Stimulated activated CD8-positive, alpha-beta memory T cell treated with anti-CD3 and anti-CD28 coated beads, Interleukin-7, amount 100 ng/mL, for 24 hours (primary cell): Measurements from ENCODE around the gene EBF4.

Source experiments
- DNase-seq: peaks from one replicate; pipeline ENCODE4 v3.0.0-alpha.2; 2020; ENCODE audit warnings: low read depth

The EBF4 gene

GRCh38 chr20:2700913-2701620 is 8.5 kb downstream of the EBF4 start:
- no peak for DNase-seq

GRCh38 chr20:2701671-2702081 is 9.1 kb downstream of the EBF4 start:
- DNase-seq: no peak

GRCh38 chr20:2703716-2704475 is 11.3 kb downstream of the EBF4 start:
- DNase-seq: no peak

GRCh38 chr20:2705931-2706645 is 13.5 kb downstream of the EBF4 start:
- DNase-seq: no peak

GRCh38 chr20:2706688-2707352 is 14.2 kb downstream of the EBF4 start:
- DNase-seq: no peak

- DNase-seq: no peak
These were observed 14.9 kb downstream of the EBF4 start for GRCh38 chr20:2707353-2708072.

- no peak for DNase-seq
These were observed 15.5 kb downstream of the EBF4 start for GRCh38 chr20:2708073-2708415.

GRCh38 chr20:2708665-2709064 is 16.1 kb downstream of the EBF4 start:
- DNase-seq: no peak

- no peak for DNase-seq
These were observed 16.8 kb downstream of the EBF4 start for GRCh38 chr20:2709205-2709981.

- no peak for DNase-seq
These were observed 20.7 kb downstream of the EBF4 start for GRCh38 chr20:2713285-2713684.

- DNase-seq: no peak
These were observed 36.7 kb downstream of the EBF4 start for GRCh38 chr20:2729251-2729713.

- no peak for DNase-seq
These were observed 37.2 kb downstream of the EBF4 start for GRCh38 chr20:2729791-2730190.

GRCh38 chr20:2734899-2735298 is 42.3 kb downstream of the EBF4 start:
- DNase-seq: no peak

- no peak for DNase-seq
These were observed 43.9 kb downstream of the EBF4 start for GRCh38 chr20:2736441-2736840.

- no peak for DNase-seq
These were observed 45.9 kb downstream of the EBF4 start for GRCh38 chr20:2738331-2739041.

- DNase-seq: no peak
These were observed 46.4 kb downstream of the EBF4 start for GRCh38 chr20:2739042-2739398.

- no peak for DNase-seq
These were observed 48.1 kb downstream of the EBF4 start for GRCh38 chr20:2740702-2741101.

GRCh38 chr20:2741463-2741862 is 48.9 kb downstream of the EBF4 start:
- DNase-seq: no peak

GRCh38 chr20:2741881-2742280 is 49.3 kb downstream of the EBF4 start:
- no peak for DNase-seq

- DNase-seq: no peak
These were observed 49.9 kb downstream of the EBF4 start for GRCh38 chr20:2742431-2742830.
